ENCODE measurements around the gene SFXN5.
A peak's percentile ranks its signal among the peaks of the same experiment; 100 is the strongest.
"Not testable (repeated sequence)": the region's sequence is repeated elsewhere in the genome, so short reads cannot be mapped to it uniquely, and the experiment has no call there.

The SFXN5 gene

DNA sequence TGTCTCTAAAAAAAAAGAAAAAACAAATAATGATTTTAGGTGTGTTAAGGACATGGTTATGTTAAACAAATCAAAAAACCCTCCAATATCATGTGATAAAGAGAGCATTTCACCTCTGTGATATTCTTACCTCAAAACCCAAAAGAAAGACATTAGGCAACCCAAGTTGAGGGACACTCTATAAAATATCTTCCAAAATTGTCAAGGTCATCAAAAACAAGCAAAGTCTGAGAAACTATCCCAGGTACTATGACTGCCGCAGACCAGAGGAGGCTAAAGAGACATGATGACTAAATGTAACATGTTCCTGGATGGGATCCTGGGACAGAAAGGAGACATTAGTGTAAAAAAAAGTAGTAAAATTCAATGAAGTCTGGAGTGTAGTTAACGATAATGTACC is 4.5 kb downstream of the SFXN5 start:
- no CpG with 5 or more reads among the region's 2 CpGs for WGBS (ENCODE audit: extremely low coverage, insufficient coverage, low lambda C conversion rate)
- Histone ChIP-seq H3K79me2 (ENCODE audit: control insufficient read depth, insufficient read depth, low read length) (peaks cover 34% of the 10 kb centered on the region), H3K4me2 (ENCODE audit: low read length) (no peak overlapping the region), H2BK5ac (ENCODE audit: low read length) (no peak overlapping the region), H2BK120ac (ENCODE audit: low read depth, low read length) (no peak overlapping the region), H3K36me3 (ENCODE audit: control insufficient read depth, insufficient read depth, low read length) (no peaks in the 10 kb centered on the region), H3K4me3 (ENCODE audit: low read length) (no peak overlapping the region), H3K18ac (ENCODE audit: low read length) (no peak overlapping the region), H4K8ac (ENCODE audit: low read depth, low read length) (no peak overlapping the region), H3K56ac (ENCODE audit: low read length) (no peak overlapping the region), H4K5ac (ENCODE audit: low read length) (no peak overlapping the region), H3K79me1 (ENCODE audit: low read length) (peaks cover 28% of the 10 kb centered on the region), H3K4me1 (ENCODE audit: control insufficient read depth, low read depth, low read length) (peaks cover 13% of the 10 kb centered on the region), H3K27ac (ENCODE audit: low read depth, low read length) (no peak overlapping the region), H2AK5ac (ENCODE audit: low read length) (no peak overlapping the region), H3K23ac (ENCODE audit: low read length) (no peak overlapping the region), H3K27me3 (ENCODE audit: insufficient read depth, low read length, poor library complexity) (no peaks in the 10 kb centered on the region), H3K9ac (ENCODE audit: low read length) (no peak overlapping the region), H3K4ac (ENCODE audit: low read depth, low read length) (no peak overlapping the region), H2BK15ac (replicated peaks; ENCODE audit: low read depth) (no peak overlapping the region)
- no peak for DNase-seq

DNA sequence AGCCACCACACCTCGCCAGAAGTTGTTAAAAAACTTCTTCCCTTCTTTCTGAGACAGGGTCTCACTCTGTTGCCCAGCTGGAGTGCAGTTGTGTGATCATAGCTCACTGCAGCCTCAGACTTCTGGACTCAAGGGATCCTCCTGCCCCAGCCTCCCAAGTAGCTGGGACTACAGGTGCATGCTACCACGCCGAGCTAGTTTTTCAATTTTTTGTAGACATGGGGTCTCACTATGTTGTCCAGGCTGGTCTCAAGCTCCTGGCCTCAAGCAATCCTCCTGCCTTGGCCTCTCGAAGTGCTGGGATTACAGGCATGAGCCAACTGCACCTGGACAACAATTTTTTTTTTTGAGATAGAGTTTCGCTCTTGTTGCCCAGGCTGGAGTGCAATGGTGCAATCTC is 6.4 kb downstream of the SFXN5 start:
- not testable (repeated sequence) for H3K18ac ChIP-seq (ENCODE audit: low read length); H3K4me2 ChIP-seq (ENCODE audit: low read length); H3K4me3 ChIP-seq (ENCODE audit: low read length); H4K8ac ChIP-seq (ENCODE audit: low read depth, low read length); H3K27ac ChIP-seq (ENCODE audit: low read depth, low read length); H2BK120ac ChIP-seq (ENCODE audit: low read depth, low read length); H4K5ac ChIP-seq (ENCODE audit: low read length); H3K4ac ChIP-seq (ENCODE audit: low read depth, low read length); H3K36me3 ChIP-seq (ENCODE audit: control insufficient read depth, insufficient read depth, low read length); H2BK5ac ChIP-seq (ENCODE audit: low read length); H2BK15ac ChIP-seq (replicated peaks; ENCODE audit: low read depth); H2AK5ac ChIP-seq (ENCODE audit: low read length); H3K9ac ChIP-seq (ENCODE audit: low read length); DNase-seq; H3K27me3 ChIP-seq (ENCODE audit: insufficient read depth, low read length, poor library complexity); H3K23ac ChIP-seq (ENCODE audit: low read length); H3K56ac ChIP-seq (ENCODE audit: low read length)
- Histone ChIP-seq H3K79me1 (ENCODE audit: low read length) (peaks cover 28% of the 10 kb centered on the region), H3K79me2 (ENCODE audit: control insufficient read depth, insufficient read depth, low read length) (peaks cover 33% of the 10 kb centered on the region), H3K4me1 (ENCODE audit: control insufficient read depth, low read depth, low read length) (peaks cover 13% of the 10 kb centered on the region)
- WGBS (ENCODE audit: extremely low coverage, insufficient coverage, low lambda C conversion rate) = no CpG with 5 or more reads among the region's 5 CpGs

- H3K4me2 ChIP-seq (ENCODE audit: low read length) = no peak overlapping the region
- H3K36me3 ChIP-seq (ENCODE audit: control insufficient read depth, insufficient read depth, low read length) = no peaks in the 10 kb centered on the region
- H3K79me2 ChIP-seq (ENCODE audit: control insufficient read depth, insufficient read depth, low read length) = peaks cover 26% of the 10 kb centered on the region
- H2BK15ac ChIP-seq (replicated peaks; ENCODE audit: low read depth) = no peak overlapping the region
- peak; percentile 88 for DNase-seq
- H3K9ac ChIP-seq (ENCODE audit: low read length) = peak overlapping the region; percentile 51
- H3K4me1 ChIP-seq (ENCODE audit: control insufficient read depth, low read depth, low read length) = peaks cover 7% of the 10 kb centered on the region
- H2BK120ac ChIP-seq (ENCODE audit: low read depth, low read length) = no peak overlapping the region
- H3K27me3 ChIP-seq (ENCODE audit: insufficient read depth, low read length, poor library complexity) = no peaks in the 10 kb centered on the region
- no CpG with 5 or more reads among the region's 8 CpGs for WGBS (ENCODE audit: extremely low coverage, insufficient coverage, low lambda C conversion rate)
- no peak overlapping the region for H3K4me3 ChIP-seq (ENCODE audit: low read length)
- peak overlapping the region; percentile 62 for H3K56ac ChIP-seq (ENCODE audit: low read length)
- peak overlapping the region; percentile 53 for H3K27ac ChIP-seq (ENCODE audit: low read depth, low read length)
- no peak overlapping the region for H4K5ac ChIP-seq (ENCODE audit: low read length)
- no peak overlapping the region for H4K8ac ChIP-seq (ENCODE audit: low read depth, low read length)
- H2BK5ac ChIP-seq (ENCODE audit: low read length) = no peak overlapping the region
- H3K79me1 ChIP-seq (ENCODE audit: low read length) = peaks cover 23% of the 10 kb centered on the region
- H3K4ac ChIP-seq (ENCODE audit: low read depth, low read length) = no peak overlapping the region
- no peak overlapping the region for H2AK5ac ChIP-seq (ENCODE audit: low read length)
- peak overlapping the region; percentile 25 for H3K18ac ChIP-seq (ENCODE audit: low read length)
- H3K23ac ChIP-seq (ENCODE audit: low read length) = no peak overlapping the region
Measured at GRCh38 chr2:73063909-73064875, 7.3 kb downstream of the SFXN5 start.

- H3K23ac ChIP-seq (ENCODE audit: low read length) = no peak overlapping the region
- peak overlapping the region; percentile 72 for H3K18ac ChIP-seq (ENCODE audit: low read length)
- H3K79me2 ChIP-seq (ENCODE audit: control insufficient read depth, insufficient read depth, low read length) = peaks cover 24% of the 10 kb centered on the region
- peaks cover 21% of the 10 kb centered on the region for H3K79me1 ChIP-seq (ENCODE audit: low read length)
- no peak overlapping the region for H3K9ac ChIP-seq (ENCODE audit: low read length)
- no peaks in the 10 kb centered on the region for H3K36me3 ChIP-seq (ENCODE audit: control insufficient read depth, insufficient read depth, low read length)
- H3K4me3 ChIP-seq (ENCODE audit: low read length) = no peak overlapping the region
- no peak for DNase-seq
- H2BK5ac ChIP-seq (ENCODE audit: low read length) = no peak overlapping the region
- no peak overlapping the region for H3K27ac ChIP-seq (ENCODE audit: low read depth, low read length)
- no peak overlapping the region for H4K8ac ChIP-seq (ENCODE audit: low read depth, low read length)
- no CpG with 5 or more reads among the region's 4 CpGs for WGBS (ENCODE audit: extremely low coverage, insufficient coverage, low lambda C conversion rate)
- H3K56ac ChIP-seq (ENCODE audit: low read length) = peak overlapping the region; percentile 37
- H3K27me3 ChIP-seq (ENCODE audit: insufficient read depth, low read length, poor library complexity) = no peaks in the 10 kb centered on the region
- H3K4ac ChIP-seq (ENCODE audit: low read depth, low read length) = no peak overlapping the region
- no peak overlapping the region for H2BK120ac ChIP-seq (ENCODE audit: low read depth, low read length)
- H3K4me2 ChIP-seq (ENCODE audit: low read length) = no peak overlapping the region
- no peak overlapping the region for H2BK15ac ChIP-seq (replicated peaks; ENCODE audit: low read depth)
- H3K4me1 ChIP-seq (ENCODE audit: control insufficient read depth, low read depth, low read length) = peaks cover 5% of the 10 kb centered on the region
- no peak overlapping the region for H2AK5ac ChIP-seq (ENCODE audit: low read length)
- H4K5ac ChIP-seq (ENCODE audit: low read length) = no peak overlapping the region
Measured at GRCh38 chr2:73063472-73063871, 8.0 kb downstream of the SFXN5 start.

DNA sequence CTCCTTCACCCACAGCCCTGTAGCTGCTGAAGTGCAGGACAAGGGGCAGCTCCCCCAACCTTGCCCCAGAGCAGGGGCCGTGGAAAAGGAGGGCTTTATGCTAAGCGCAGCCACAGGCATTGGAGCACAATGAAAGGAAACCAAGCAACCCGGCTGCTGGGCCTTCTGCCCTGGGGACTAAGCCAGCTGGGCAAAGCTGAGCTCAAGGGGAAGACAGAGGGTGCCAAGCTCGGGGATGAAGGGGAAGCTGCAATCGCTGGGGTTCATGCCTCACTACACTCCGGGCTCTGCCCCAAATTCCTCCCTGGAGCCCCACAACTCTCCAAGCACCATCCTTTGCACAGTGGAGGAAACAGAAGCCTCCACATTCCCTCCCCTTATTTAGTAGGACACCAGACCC is 12.4 kb downstream of the SFXN5 start:
- Histone ChIP-seq H2BK15ac (replicated peaks; ENCODE audit: low read depth) (no peak overlapping the region), H2BK120ac (ENCODE audit: low read depth, low read length) (no peak overlapping the region), H2AK5ac (ENCODE audit: low read length) (no peak overlapping the region), H3K79me1 (ENCODE audit: low read length) (peaks cover 15% of the 10 kb centered on the region), H3K4me2 (ENCODE audit: low read length) (no peak overlapping the region), H4K8ac (ENCODE audit: low read depth, low read length) (no peak overlapping the region), H3K27ac (ENCODE audit: low read depth, low read length) (no peak overlapping the region), H3K36me3 (ENCODE audit: control insufficient read depth, insufficient read depth, low read length) (no peaks in the 10 kb centered on the region), H3K56ac (ENCODE audit: low read length) (no peak overlapping the region), H3K4me1 (ENCODE audit: control insufficient read depth, low read depth, low read length) (peaks cover 4% of the 10 kb centered on the region), H2BK5ac (ENCODE audit: low read length) (no peak overlapping the region), H3K27me3 (ENCODE audit: insufficient read depth, low read length, poor library complexity) (no peaks in the 10 kb centered on the region), H3K4ac (ENCODE audit: low read depth, low read length) (no peak overlapping the region), H4K5ac (ENCODE audit: low read length) (no peak overlapping the region), H3K9ac (ENCODE audit: low read length) (no peak overlapping the region), H3K23ac (ENCODE audit: low read length) (no peak overlapping the region), H3K18ac (ENCODE audit: low read length) (no peak overlapping the region), H3K79me2 (ENCODE audit: control insufficient read depth, insufficient read depth, low read length) (peaks cover 14% of the 10 kb centered on the region), H3K4me3 (ENCODE audit: low read length) (no peak overlapping the region)
- no CpG with 5 or more reads among the region's 6 CpGs for WGBS (ENCODE audit: extremely low coverage, insufficient coverage, low lambda C conversion rate)
- no peak for DNase-seq

All from mesendoderm (in vitro differentiated cells).